Trophoblast cell (in vitro differentiated cells and primary cell): ENCODE data around the gene CNN1.

Experiments used
- DNase-seq, 2 donors: peaks; one replicate each; pipeline ENCODE4 v3.0.0-alpha.2; 2016
- H2AFZ ChIP-seq: 2 replicates; pipeline ENCODE4 v1.6.1; 2013; ENCODE audit warnings: low read length, moderate library complexity, mild to moderate bottlenecking; ENCODE audit not compliant: insufficient read depth, poor library complexity
- H2AK5ac ChIP-seq: 2 replicates; pipeline ENCODE4 v1.6.1; 2013; ENCODE audit warnings: mild to moderate bottlenecking, low read length
- H2BK120ac ChIP-seq: 2 replicates; pipeline ENCODE4 v1.6.1; 2013; ENCODE audit warnings: low read length, mild to moderate bottlenecking, moderate library complexity; ENCODE audit not compliant: insufficient read depth, poor library complexity
- H2BK12ac ChIP-seq: 2 replicates; pipeline ENCODE4 v1.6.1; 2013; ENCODE audit warnings: mild to moderate bottlenecking, low read length, moderate library complexity
- H2BK5ac ChIP-seq: 2 replicates; pipeline ENCODE4 v1.6.1; 2013; ENCODE audit warnings: low read length, low read depth, moderate library complexity, mild to moderate bottlenecking; ENCODE audit not compliant: poor library complexity
- H3K14ac ChIP-seq: 2 replicates; pipeline ENCODE4 v1.6.1; 2013; ENCODE audit warnings: mild to moderate bottlenecking, low read length
- H3K18ac ChIP-seq: 2 replicates; pipeline ENCODE4 v1.6.1; 2013; ENCODE audit warnings: mild to moderate bottlenecking, low read length
- H3K23ac ChIP-seq: 2 replicates; pipeline ENCODE4 v1.6.1; 2013; ENCODE audit warnings: low read length
- H3K27ac ChIP-seq: 2 replicates; pipeline ENCODE4 v1.5.1; 2013; ENCODE audit warnings: low read depth, mild to moderate bottlenecking, inconsistent platforms, low read length, moderate library complexity
- H3K27me3 ChIP-seq: 2 replicates; pipeline ENCODE4 v1.6.1; 2013; ENCODE audit warnings: inconsistent platforms, mild to moderate bottlenecking, low read length, moderate library complexity; ENCODE audit not compliant: insufficient read depth
- H3K36me3 ChIP-seq, 2 experiments: 1 replicate in 1 of 2; 2 replicates in 1 of 2; pipeline ENCODE4 v1.6.1; 2013; ENCODE audit warnings: low read length in 2 of 2, mild to moderate bottlenecking in 2 of 2, moderate library complexity in 1 of 2; ENCODE audit not compliant: insufficient read depth in 2 of 2, control insufficient read depth in 1 of 2
- H3K4ac ChIP-seq: 2 replicates; pipeline ENCODE4 v1.6.1; 2013; ENCODE audit warnings: low read depth, mild to moderate bottlenecking, low read length, moderate library complexity
- H3K4me1 ChIP-seq, 2 experiments: 1 replicate in 1 of 2; 2 replicates in 1 of 2; pipeline ENCODE4 v1.6.1; 2013; ENCODE audit warnings: low read length in 2 of 2, mild to moderate bottlenecking in 2 of 2, moderate library complexity in 1 of 2; ENCODE audit not compliant: insufficient read depth in 2 of 2, control insufficient read depth in 1 of 2
- H3K4me2 ChIP-seq: 2 replicates; pipeline ENCODE4 v1.6.1; 2013; ENCODE audit warnings: inconsistent platforms, mild to moderate bottlenecking, low read length, moderate library complexity
- H3K4me3 ChIP-seq: 2 replicates; pipeline ENCODE4 v1.5.1; 2013; ENCODE audit warnings: mild to moderate bottlenecking, low read depth, low read length, inconsistent platforms
- H3K79me1 ChIP-seq: one replicate; pipeline ENCODE4 v1.6.1; 2013; ENCODE audit warnings: low read length
- H3K79me2 ChIP-seq: 2 replicates; pipeline ENCODE4 v1.6.1; 2013; ENCODE audit warnings: low read length, mild to moderate bottlenecking; ENCODE audit not compliant: control insufficient read depth, insufficient read depth, poor library complexity
- H3K9ac ChIP-seq: 2 replicates; pipeline ENCODE4 v1.6.1; 2013; ENCODE audit warnings: mild to moderate bottlenecking, low read length
- H3K9me3 ChIP-seq: 2 replicates; pipeline ENCODE4 v1.6.1; 2013; ENCODE audit warnings: low read depth, mild to moderate bottlenecking, control low read depth, inconsistent platforms, low read length; ENCODE audit not compliant: insufficient read depth
- H4K12ac ChIP-seq: 2 replicates; pipeline ENCODE4 v1.6.1; 2013; ENCODE audit warnings: low read depth, mild to moderate bottlenecking, low read length, moderate library complexity
- H4K8ac ChIP-seq: 2 replicates; pipeline ENCODE4 v1.6.1; 2013; ENCODE audit warnings: low read depth, mild to moderate bottlenecking, low read length, moderate library complexity
- H4K91ac ChIP-seq: one replicate; pipeline ENCODE4 v1.6.1; 2013; ENCODE audit warnings: low read depth, mild to moderate bottlenecking, low read length, moderate library complexity
- WGBS: extraction: QIAGEN DNeasy Blood & Tissue Kit; methylation state at CpG from one replicate; pipeline ENCODE4 v1.1.7; 2013; ENCODE audit warnings: missing lambda C conversion rate; ENCODE audit not compliant: insufficient read length, insufficient coverage; ENCODE audit errors: extremely low coverage; 5-methylcytosine and 5-hydroxymethylcytosine counted together

The CNN1 gene

GRCh38 chr19:11534948-11535347 lies 3.7 kb upstream of the CNN1 start:
- WGBS, result no CpG with 5 or more reads among the region's 5 CpGs
- no peak overlapping the region for H3K9ac ChIP-seq
- H2AK5ac ChIP-seq, result no peak overlapping the region
- no peak overlapping the region for H4K8ac ChIP-seq
- H3K4me3 ChIP-seq, result no peak overlapping the region
- H3K4me2 ChIP-seq, result no peak overlapping the region
- DNase-seq, result no peak
- no peak overlapping the region for H4K91ac ChIP-seq
- no peaks in the 10 kb centered on the region for H3K36me3 ChIP-seq
- no peak overlapping the region for H2BK120ac ChIP-seq
- H3K79me2 ChIP-seq, result peaks cover 13% of the 10 kb centered on the region
- no peak overlapping the region for H2BK12ac ChIP-seq
- H2BK5ac ChIP-seq, result no peak overlapping the region
- H3K18ac ChIP-seq, result no peak overlapping the region
- no peaks in the 10 kb centered on the region for H3K9me3 ChIP-seq
- peaks cover 12 to 15% of the 10 kb centered on the region in 2 experiments for H3K4me1 ChIP-seq
- no peak overlapping the region for H3K27ac ChIP-seq
- H3K27me3 ChIP-seq, result no peaks in the 10 kb centered on the region
- no peak overlapping the region for H3K14ac ChIP-seq
- H2AFZ ChIP-seq, result no peak overlapping the region
- no peak overlapping the region for H4K12ac ChIP-seq
- peaks cover 21% of the 10 kb centered on the region for H3K79me1 ChIP-seq
- H3K23ac ChIP-seq, result no peak overlapping the region
- no peak overlapping the region for H3K4ac ChIP-seq

- Histone ChIP-seq H2BK5ac (peak overlapping the region; percentile 96), H3K9ac (peak overlapping the region; percentile 71), H2BK12ac (peak overlapping the region; percentile 58), H3K4me2 (peak overlapping the region; percentile 64), H2BK120ac (peak overlapping the region; percentile 90), H3K4me1 (peaks cover 17 to 21% of the 10 kb centered on the region in 2 experiments), H3K9me3 (no peaks in the 10 kb centered on the region), H2AFZ (peak overlapping the region; percentile 81), H3K27ac (peak overlapping the region; percentile 31), H2AK5ac (peak overlapping the region; percentile 21), H3K79me2 (peaks cover 20% of the 10 kb centered on the region), H3K4ac (peak overlapping the region; percentile 65), H3K23ac (no peak overlapping the region), H3K36me3 (peaks cover 2 to 6% of the 10 kb centered on the region in 2 experiments), H3K14ac (peak overlapping the region; percentile 62), H4K91ac (peak overlapping the region; percentile 78), H3K18ac (peak overlapping the region; percentile 19), H3K27me3 (no peaks in the 10 kb centered on the region), H4K12ac (peak overlapping the region; percentile 47), H3K4me3 (no peak overlapping the region), H4K8ac (peak overlapping the region; percentile 73), H3K79me1 (peaks cover 29% of the 10 kb centered on the region)
- WGBS, result no CpG with 5 or more reads among the region's 54 CpGs
- DNase-seq, result peak; percentile 89 to 96
Observed at GRCh38 chr19:11535792-11536595, 2.7 kb upstream of the CNN1 start.

- Histone ChIP-seq H2AFZ (peak overlapping the region; percentile 63), H2BK12ac (peak overlapping the region; percentile 84), H3K4me2 (peak overlapping the region; percentile 70), H3K27ac (peak overlapping the region; percentile 91), H4K91ac (peak overlapping the region; percentile 87), H3K4ac (peak overlapping the region; percentile 91), H3K14ac (peak overlapping the region; percentile 88), H3K79me1 (peaks cover 29% of the 10 kb centered on the region), H3K4me3 (peak overlapping the region; percentile 75), H3K4me1 (peaks cover 17 to 21% of the 10 kb centered on the region in 2 experiments), H2BK120ac (peak overlapping the region; percentile 79), H3K36me3 (peaks cover 22% of the 10 kb centered on the region in 2 experiments), H2BK5ac (peak overlapping the region; percentile 90), H3K9me3 (no peaks in the 10 kb centered on the region), H3K27me3 (no peaks in the 10 kb centered on the region), H4K12ac (peak overlapping the region; percentile 61), H2AK5ac (peak overlapping the region; percentile 92), H3K79me2 (peaks cover 20% of the 10 kb centered on the region), H3K23ac (peak overlapping the region; percentile 10), H3K18ac (peak overlapping the region; percentile 87), H4K8ac (peak overlapping the region; percentile 72), H3K9ac (peak overlapping the region; percentile 90)
- no peak for DNase-seq
- WGBS, result no CpG with 5 or more reads among the region's 36 CpGs
Observed at GRCh38 chr19:11539495-11540365, 1.1 kb downstream of the CNN1 start.

DNA sequence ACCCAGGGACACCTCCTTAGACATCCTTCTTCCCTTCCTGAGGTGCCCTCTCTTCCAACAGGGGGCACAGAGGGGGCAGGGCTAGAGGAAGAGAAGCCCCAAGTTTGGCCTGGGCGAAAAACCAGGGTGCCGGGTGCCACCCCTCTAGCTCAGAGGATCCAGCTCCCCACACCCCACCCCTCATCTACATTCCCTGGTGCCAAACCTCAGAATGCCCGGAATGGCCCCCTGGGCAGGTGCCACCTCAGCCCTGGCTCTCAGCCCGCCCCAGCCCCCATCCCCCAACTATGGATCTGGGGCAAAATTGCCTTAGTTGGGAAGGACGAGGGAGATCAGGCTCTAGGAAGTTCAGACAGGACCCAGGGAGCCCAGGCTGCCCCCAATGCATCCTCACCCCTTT lies 2.0 kb downstream of the CNN1 start:
- Histone ChIP-seq H4K91ac (peak overlapping the region; percentile 87), H3K27ac (peak overlapping the region; percentile 61), H3K79me1 (peaks cover 26% of the 10 kb centered on the region), H2AFZ (peak overlapping the region; percentile 27), H3K27me3 (no peaks in the 10 kb centered on the region), H3K9me3 (no peaks in the 10 kb centered on the region), H2AK5ac (peak overlapping the region; percentile 90), H3K4me1 (peaks cover 14 to 16% of the 10 kb centered on the region in 2 experiments), H3K36me3 (peaks cover 22 to 29% of the 10 kb centered on the region in 2 experiments), H3K4me3 (no peak overlapping the region), H3K14ac (peak overlapping the region; percentile 88), H3K18ac (peak overlapping the region; percentile 67), H3K4me2 (peak overlapping the region; percentile 70), H4K8ac (peak overlapping the region; percentile 51), H3K4ac (peak overlapping the region; percentile 26), H4K12ac (peak overlapping the region; percentile 61), H2BK12ac (peak overlapping the region; percentile 42), H2BK5ac (peak overlapping the region; percentile 74), H3K23ac (no peak overlapping the region), H2BK120ac (peak overlapping the region; percentile 76), H3K9ac (no peak overlapping the region), H3K79me2 (peaks cover 18% of the 10 kb centered on the region)
- DNase-seq, result no peak
- no CpG with 5 or more reads among the region's 5 CpGs for WGBS
